Activated CD8-positive, alpha-beta memory T cell treated with anti-CD3 and anti-CD28 coated beads for 4 hours (primary cell): Measurements from ENCODE around the gene SRRM1.
"Not testable (repeated sequence)": the region's sequence is repeated elsewhere in the genome, so short reads cannot be mapped to it uniquely, and the experiment has no call there.

Experiments used
- DNase-seq, 2 donors: peaks; one replicate each; pipeline ENCODE4 v3.0.0-alpha.2; 2020; ENCODE audit warnings: low read depth in 2 of 2

The SRRM1 gene

GRCh38 chr1:24643363-24644099 lies 429 bp downstream of the SRRM1 start:
- peak; percentile 4 to 29 for DNase-seq

- DNase-seq, result no peak
Observed at GRCh38 chr1:24644100-24644384, 940 bp downstream of the SRRM1 start.

GRCh38 chr1:24648919-24649318 lies 5.8 kb downstream of the SRRM1 start:
- no peak for DNase-seq

- no peak for DNase-seq
Observed at GRCh38 chr1:24652382-24652781, 9.3 kb downstream of the SRRM1 start.

GRCh38 chr1:24654010-24654409 lies 10.9 kb downstream of the SRRM1 start:
- DNase-seq, result no peak

GRCh38 chr1:24656046-24656445 lies 12.9 kb downstream of the SRRM1 start:
- DNase-seq, result no peak

- no peak for DNase-seq
Observed at GRCh38 chr1:24657781-24658180, 14.7 kb downstream of the SRRM1 start.

- no peak for DNase-seq
Observed at GRCh38 chr1:24659166-24659904, 16.2 kb downstream of the SRRM1 start.

GRCh38 chr1:24659993-24660665 lies 17.0 kb downstream of the SRRM1 start:
- no peak for DNase-seq

- DNase-seq, result no peak
Observed at GRCh38 chr1:24664507-24665033, 21.5 kb downstream of the SRRM1 start.

- no peak for DNase-seq
Observed at GRCh38 chr1:24666794-24667193, 23.7 kb downstream of the SRRM1 start.

- not testable (repeated sequence) for DNase-seq
Observed at GRCh38 chr1:24671372-24671771, 28.3 kb downstream of the SRRM1 start.

- DNase-seq, result not testable (repeated sequence)
Observed at GRCh38 chr1:24672686-24673085, 29.6 kb downstream of the SRRM1 start.

- no peak for DNase-seq
Observed at GRCh38 chr1:24673341-24673740, 30.2 kb downstream of the SRRM1 start.

GRCh38 chr1:24678421-24678820 lies 35.3 kb downstream of the SRRM1 start:
- DNase-seq, result not testable (repeated sequence)

GRCh38 chr1:24679725-24680124 lies 36.6 kb downstream of the SRRM1 start:
- DNase-seq, result no peak

- DNase-seq, result no peak
Observed at GRCh38 chr1:24683713-24684162, 40.6 kb downstream of the SRRM1 start.

- DNase-seq, result no peak
Observed at GRCh38 chr1:24688033-24688432, 44.9 kb downstream of the SRRM1 start.

GRCh38 chr1:24688621-24689195 lies 45.6 kb downstream of the SRRM1 start:
- peak; percentile 21 to 24 for DNase-seq

GRCh38 chr1:24691051-24691450 lies 47.9 kb downstream of the SRRM1 start:
- no peak for DNase-seq

- DNase-seq, result no peak
Observed at GRCh38 chr1:24692351-24692980, 49.4 kb downstream of the SRRM1 start.
